H1 (cell line): ENCODE data around the gene TBC1D16. TPM values are rescaled to one million over a fixed set of nuclear protein-coding genes. Genes with fewer than 3 reads are reported as not detected.

Source experiments
- CTCF ChIA-PET: fragments of 300-600 bp; sonication (Branson Sonifier 250); formaldehyde crosslinking; loops from one replicate; lab custom pipeline; 2021; ENCODE audit not compliant: partially characterized antibody; lab: Charles Lee
- POLR2A ChIA-PET: fragments of 300-600 bp; sonication (Branson Sonifier 250); formaldehyde crosslinking; loops from one replicate; lab custom pipeline; 2021; ENCODE audit warnings: inconsistent platforms; ENCODE audit not compliant: partially characterized antibody; lab: Charles Lee
- DNase-seq, 2 experiments: peaks; one replicate each; pipeline versions ENCODE4 v3.0.0 to v3.0.0-alpha.2; 2010 to 2022; ENCODE audit warnings: low spot score in 2 of 2, low read depth in 1 of 2, mixed read lengths in 1 of 2
- FAIRE-seq: peaks from 2 replicates; lab custom pipeline; 2011; peaks lifted over from hg19 to GRCh38; lab: Jason Lieb, UNC
- H2AFZ ChIP-seq: 2 replicates; pipeline ENCODE4 v1.8.1; 2012; ENCODE audit warnings: low read length, inconsistent platforms
- H2AK5ac ChIP-seq: 2 replicates; pipeline ENCODE4 v1.6.1; 2013; ENCODE audit warnings: low read depth, low read length
- H2BK120ac ChIP-seq: replicated peaks from 2 replicates; pipeline ENCODE3; 2013; ENCODE audit warnings: low read depth, low read length, inconsistent platforms
- H2BK12ac ChIP-seq: 2 replicates; pipeline ENCODE4 v1.6.1; 2013; ENCODE audit warnings: low read depth, low read length
- H2BK15ac ChIP-seq: 2 replicates; pipeline ENCODE4 v1.6.1; 2013; ENCODE audit warnings: low read length
- H2BK20ac ChIP-seq: 2 replicates; pipeline ENCODE4 v1.6.1; 2013; ENCODE audit warnings: low read length
- H2BK5ac ChIP-seq: 2 replicates; pipeline ENCODE4 v1.6.1; 2013; ENCODE audit warnings: low read depth, low read length
- H3K14ac ChIP-seq: 2 replicates; pipeline ENCODE4 v1.6.1; 2013; ENCODE audit warnings: inconsistent platforms; ENCODE audit not compliant: insufficient read length
- H3K18ac ChIP-seq: 2 replicates; pipeline ENCODE4 v1.6.1; 2013; ENCODE audit warnings: low read length; ENCODE audit errors: extremely low read depth
- H3K23ac ChIP-seq: 2 replicates; pipeline ENCODE4 v1.6.1; 2013; ENCODE audit warnings: inconsistent platforms; ENCODE audit not compliant: insufficient read length
- H3K23me2 ChIP-seq: 2 replicates; pipeline ENCODE4 v1.6.1; 2013; ENCODE audit warnings: low read depth, low read length
- H3K27ac ChIP-seq: 2 replicates; pipeline ENCODE4 v1.6.1; 2011; ENCODE audit warnings: low read depth, low read length, inconsistent platforms
- H3K27me3 ChIP-seq, 4 experiments: replicated peaks in 1 of 4; 1 replicate in 1 of 4; 2 replicates in 3 of 4; pipeline versions ENCODE4 v1.6.1 to v1.8.1; 2011 to 2013; ENCODE audit warnings: low read length in 3 of 4, mild to moderate bottlenecking in 3 of 4, inconsistent platforms in 2 of 4, mixed read lengths in 2 of 4, moderate library complexity in 1 of 4; ENCODE audit not compliant: control insufficient read depth in 3 of 4, insufficient read depth in 3 of 4; ENCODE audit errors: extremely low read depth in 1 of 4
- H3K36me3 ChIP-seq, 4 experiments: 2 replicates each; pipeline versions ENCODE4 v1.6.1 to v1.8.1; 2011 to 2013; ENCODE audit warnings: mild to moderate bottlenecking in 4 of 4, low read length in 3 of 4, moderate library complexity in 2 of 4, control low read depth in 1 of 4, inconsistent platforms in 1 of 4; ENCODE audit not compliant: insufficient read depth in 4 of 4, control insufficient read depth in 2 of 4
- H3K4ac ChIP-seq: replicated peaks from 2 replicates; pipeline ENCODE3; 2013; ENCODE audit warnings: low read length, low read depth, mixed read lengths, inconsistent platforms; ENCODE audit not compliant: insufficient read length
- H3K4me1 ChIP-seq, 4 experiments: replicated peaks in 1 of 4; 1 replicate in 1 of 4; 2 replicates in 3 of 4; pipeline versions ENCODE4 v1.6.1 to v1.8.1; 2011 to 2013; ENCODE audit warnings: low read length in 3 of 4, inconsistent platforms in 2 of 4, mixed read lengths in 1 of 4; ENCODE audit not compliant: insufficient read depth in 4 of 4, control insufficient read depth in 3 of 4
- H3K4me2 ChIP-seq, 2 experiments: 2 replicates each; pipeline versions ENCODE4 v1.6.1 to v1.8.1; 2011 to 2013; ENCODE audit warnings: low read depth in 2 of 2, low read length in 2 of 2, control low read depth in 1 of 2, inconsistent platforms in 1 of 2, mild to moderate bottlenecking in 1 of 2; ENCODE audit not compliant: insufficient read depth in 1 of 2
- H3K4me3 ChIP-seq, 4 experiments: fragments of 200-600, 300-600 bp in 1 of 4; sonication (generic), shearing (Covaris generic), sonication (Bioruptor Twin) in 1 of 4; 2 replicates each; pipeline versions ENCODE4 v1.5.1 to v1.8.1; 2011 to 2016; ENCODE audit warnings: low read length in 4 of 4, low read depth in 3 of 4, control low read depth in 2 of 4, inconsistent platforms in 2 of 4, mild to moderate bottlenecking in 2 of 4, mixed read lengths in 1 of 4, moderate library complexity in 1 of 4; ENCODE audit not compliant: insufficient read depth in 2 of 4; ENCODE audit errors: extremely low read depth in 1 of 4
- H3K56ac ChIP-seq: replicated peaks from 2 replicates; pipeline ENCODE3; 2013; ENCODE audit warnings: low read depth, mild to moderate bottlenecking, mixed read lengths, low read length, inconsistent platforms; ENCODE audit not compliant: insufficient read length
- H3K79me1 ChIP-seq: 2 replicates; pipeline ENCODE4 v1.6.1; 2013; ENCODE audit warnings: low read depth, low read length, control low read depth
- H3K79me2 ChIP-seq, 2 experiments: 2 replicates each; pipeline versions ENCODE4 v1.6.1 to v1.8.1; 2012 to 2013; ENCODE audit warnings: low read length in 2 of 2, mild to moderate bottlenecking in 2 of 2, inconsistent platforms in 1 of 2; ENCODE audit not compliant: insufficient read depth in 2 of 2, control insufficient read depth in 1 of 2
- H3K9ac ChIP-seq, 4 experiments: replicated peaks in 1 of 4; 1 replicate in 1 of 4; 2 replicates in 3 of 4; pipeline versions ENCODE4 v1.6.1 to v1.8.1; 2011 to 2013; ENCODE audit warnings: low read depth in 3 of 4, low read length in 3 of 4, control low read depth in 2 of 4, mild to moderate bottlenecking in 2 of 4, moderate library complexity in 2 of 4, inconsistent platforms in 1 of 4; ENCODE audit errors: extremely low read depth in 1 of 4
- H3K9me3 ChIP-seq, 2 experiments: 2 replicates each; pipeline versions ENCODE4 v1.6.1 to v1.8.1; 2012 to 2013; ENCODE audit warnings: mild to moderate bottlenecking in 2 of 2, moderate library complexity in 2 of 2, control low read depth in 1 of 2, inconsistent platforms in 1 of 2, low read depth in 1 of 2, low read length in 1 of 2, mixed read lengths in 1 of 2; ENCODE audit not compliant: insufficient read depth in 2 of 2
- H4K20me1 ChIP-seq, 2 experiments: replicated peaks in 1 of 2; 2 replicates each; pipeline versions ENCODE3 to v1.8.1; 2011 to 2013; ENCODE audit warnings: inconsistent platforms in 2 of 2, low read length in 2 of 2, mild to moderate bottlenecking in 1 of 2; ENCODE audit not compliant: insufficient read depth in 2 of 2, control insufficient read depth in 1 of 2
- H4K5ac ChIP-seq: 2 replicates; pipeline ENCODE4 v1.6.1; 2013; ENCODE audit warnings: low read length, low read depth, mixed read lengths, inconsistent platforms; ENCODE audit not compliant: insufficient read length
- H4K8ac ChIP-seq: 2 replicates; pipeline ENCODE4 v1.8.0; 2013; ENCODE audit warnings: mild to moderate bottlenecking, moderate library complexity, low read length, inconsistent platforms; ENCODE audit not compliant: insufficient read depth; ENCODE audit errors: extremely low read depth
- H4K91ac ChIP-seq: replicated peaks from 2 replicates; pipeline ENCODE3; 2013; ENCODE audit warnings: low read length, mixed read lengths, inconsistent platforms; ENCODE audit not compliant: insufficient read length
- CHD1 ChIP-seq: IDR thresholded peaks from 2 replicates; pipeline ENCODE4 v1.6.1; 2012; ENCODE audit warnings: low read depth, low read length, improper control_type of control experiment
- FOSL1 ChIP-seq: IDR thresholded peaks from 2 replicates; pipeline ENCODE4 v1.6.1; 2011; ENCODE audit warnings: mild to moderate bottlenecking, low read depth, low read length, moderate library complexity; ENCODE audit not compliant: insufficient read depth
- JUN ChIP-seq: IDR thresholded peaks from 2 replicates; pipeline ENCODE4 v1.6.1; 2011; ENCODE audit warnings: low read depth, mild to moderate bottlenecking, improper control_type of control experiment, low read length
- KDM1A ChIP-seq: fragments of 200-600, 300-600 bp; sonication (generic); IDR thresholded peaks from 2 replicates; pipeline ENCODE4 v1.7.1; 2016; ENCODE audit warnings: mild to moderate bottlenecking, low read length, borderline replicate concordance
- KDM5A ChIP-seq: fragments of 200-600 bp; IDR thresholded peaks from 2 replicates; pipeline ENCODE4 v1.7.1; 2012; ENCODE audit warnings: mild to moderate bottlenecking, low read length, inconsistent platforms, mixed read lengths
- NRF1 ChIP-seq: IDR thresholded peaks from 2 replicates; pipeline ENCODE4 v1.6.1; 2011; ENCODE audit warnings: mild to moderate bottlenecking, low read depth, low read length, improper control_type of control experiment
- SAP30 ChIP-seq: fragments of 300-600 bp; sonication (generic); IDR thresholded peaks from 2 replicates; pipeline ENCODE4 v1.7.1; 2012; ENCODE audit warnings: low read length, moderate library complexity, mild to moderate bottlenecking, inconsistent platforms; ENCODE audit not compliant: insufficient read depth, insufficient replicate concordance
- SIX5 ChIP-seq: IDR thresholded peaks from 2 replicates; pipeline ENCODE4 v1.6.1; 2011; ENCODE audit warnings: mild to moderate bottlenecking, low read depth, low read length
- TAF7 ChIP-seq: optimal IDR thresholded peaks from 2 replicates; pipeline ENCODE3; 2011; ENCODE audit warnings: low read depth, mild to moderate bottlenecking, inconsistent platforms, low read length, moderate library complexity, borderline replicate concordance
- TBP ChIP-seq: IDR thresholded peaks from 2 replicates; pipeline ENCODE4 v1.6.1; 2011; ENCODE audit warnings: low read depth, low read length, improper control_type of control experiment
- WGBS, 2 experiments: shearing (Covaris generic) in 1 of 2; methylation state at CpG; one replicate each; pipeline versions ENCODE4 v1.1.6 to v1.1.7; 2013 to 2015; ENCODE audit warnings: low lambda C conversion rate in 2 of 2, mixed read lengths in 2 of 2, inconsistent platforms in 1 of 2, low coverage in 1 of 2, missing lambda C conversion rate in 1 of 2; ENCODE audit not compliant: insufficient replicate concordance in 2 of 2, insufficient coverage in 1 of 2, insufficient read length in 1 of 2; ENCODE audit errors: extremely low coverage in 1 of 2, missing lambda C conversion rate in 1 of 2; 5-methylcytosine and 5-hydroxymethylcytosine counted together
- polyA plus RNA-seq, 7 experiments: library from polyadenylated mRNA; depleted of rRNA in 3 of 7; stranded (reverse) in 5 of 7; unstranded in 2 of 7; fragments of >200 nt in 5 of 7; fragments of 200-250 nt in 2 of 7; gene quantifications; 1 replicate in 5 of 7; 2 replicates in 1 of 7; 4 replicates in 1 of 7; pipeline versions ENCODE4 v1.2.1 to v1.2.3, GENCODE V29; 2011 to 2013; ENCODE audit warnings: missing spikeins in 2 of 7, mixed read lengths in 2 of 7
- total RNA-seq: library from RNA; stranded (reverse); fragmentation: NEBNext Ultra II Directional; extraction: Animal tissue kit (Norgen Biotek cat#: 25700); gene quantifications from 2 replicates; pipeline ENCODE4 v1.2.1, GENCODE V29; 2021
- TF ChIP-seq, protein P1 (sequence below): IDR thresholded peaks from 2 replicates; pipeline ENCODE4 v1.6.1; 2011; ENCODE audit warnings: low read length, improper control_type of control experiment
- TF ChIP-seq, protein P2 (sequence below): IDR thresholded peaks from 2 replicates; pipeline ENCODE4 v1.6.1; 2011; ENCODE audit warnings: low read depth, mild to moderate bottlenecking, low read length; ENCODE audit not compliant: insufficient read depth

The TBC1D16 gene
- total and polyA plus RNA-seq, 2 of the 8 experiments (the other 6 are each of a cell fraction or from before 2014, with no cell fraction given), result 21.1 to 109 TPM

- H4K20me1 ChIP-seq, result no peaks in the 10 kb centered on the region
- H3K23ac ChIP-seq, result no peak overlapping the region
- H2BK12ac ChIP-seq, result no peak overlapping the region
- H2BK20ac ChIP-seq, result no peak overlapping the region
- peaks cover 4 to 9% of the 10 kb centered on the region in 2 experiments for H3K9me3 ChIP-seq
- no peak overlapping the region for H3K4ac ChIP-seq
- no peak overlapping the region for H3K9ac ChIP-seq
- no peaks in the 10 kb centered on the region; a peak in 1 of 8 replicates for H3K36me3 ChIP-seq
- H3K27me3 ChIP-seq, result no peaks in the 10 kb centered on the region
- no peak overlapping the region for H3K4me3 ChIP-seq
- peaks cover 0 to 15% of the 10 kb centered on the region in 2 experiments; a peak in 2 of 4 replicates for H3K79me2 ChIP-seq
- no peak for FAIRE-seq
- WGBS, 2 experiments, result 80% methylated on average over 6 of the region's 6 CpGs; no CpG with 5 or more reads in 1 of the 2 experiments
- no peak overlapping the region for H2AK5ac ChIP-seq
- no peak for DNase-seq
- no peak overlapping the region for H3K18ac ChIP-seq
- H2AFZ ChIP-seq, result no peak overlapping the region
- no peak overlapping the region for H3K56ac ChIP-seq
- no peak overlapping the region for H3K27ac ChIP-seq
- H4K8ac ChIP-seq, result no peak overlapping the region
- CTCF ChIA-PET, result interaction anchor here (0.5 to 1.8 kb wide), 15 partner anchors 10 to 384 kb away, joined by 3 to 15 read pairs (median 4); partner anchors contain the start of gene CBX8
- no peak overlapping the region for H3K14ac ChIP-seq
- no peaks in the 10 kb centered on the region for H3K23me2 ChIP-seq
- H2BK120ac ChIP-seq, result no peak overlapping the region
- H2BK5ac ChIP-seq, result no peak overlapping the region
- POLR2A ChIA-PET, result interaction anchor here (0.7 to 3.6 kb wide), 2 partner anchors 12 to 15 kb away, joined by 4 to 25 read pairs; no protein-coding TSS in a partner anchor
- no peak overlapping the region for H4K91ac ChIP-seq
- H3K79me1 ChIP-seq, result peaks cover 5% of the 10 kb centered on the region; the same call in 1 of the 2 replicates
- H3K4me1 ChIP-seq, result peaks cover 0 to 3% (median 1%) of the 10 kb centered on the region in 4 experiments; a peak in 3 of 7 replicates
- H2BK15ac ChIP-seq, result no peak overlapping the region
- H3K4me2 ChIP-seq, result no peak overlapping the region
- no peak overlapping the region for H4K5ac ChIP-seq
- TF ChIP-seq SAP30 (no peak), FOSL1 (no peak), KDM5A (no peak), KDM1A (no peak), TAF7 (no peak), TBP (no peak), NRF1 (no peak), JUN (no peak), SIX5 (no peak), CHD1 (no peak)
- TF ChIP-seq, protein P1, sequence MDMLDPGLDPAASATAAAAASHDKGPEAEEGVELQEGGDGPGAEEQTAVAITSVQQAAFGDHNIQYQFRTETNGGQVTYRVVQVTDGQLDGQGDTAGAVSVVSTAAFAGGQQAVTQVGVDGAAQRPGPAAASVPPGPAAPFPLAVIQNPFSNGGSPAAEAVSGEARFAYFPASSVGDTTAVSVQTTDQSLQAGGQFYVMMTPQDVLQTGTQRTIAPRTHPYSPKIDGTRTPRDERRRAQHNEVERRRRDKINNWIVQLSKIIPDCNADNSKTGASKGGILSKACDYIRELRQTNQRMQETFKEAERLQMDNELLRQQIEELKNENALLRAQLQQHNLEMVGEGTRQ, result no peak
- TF ChIP-seq, protein P2, sequence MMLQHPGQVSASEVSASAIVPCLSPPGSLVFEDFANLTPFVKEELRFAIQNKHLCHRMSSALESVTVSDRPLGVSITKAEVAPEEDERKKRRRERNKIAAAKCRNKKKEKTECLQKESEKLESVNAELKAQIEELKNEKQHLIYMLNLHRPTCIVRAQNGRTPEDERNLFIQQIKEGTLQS, result no peak
These were observed 69.9 kb downstream of the TBC1D16 start for GRCh38 chr17:79965806-79966205.
